ENCODE measurements around the gene OPN1LW.
"Not testable (repeated sequence)": the region's sequence is repeated elsewhere in the genome, so short reads cannot be mapped to it uniquely, and the experiment has no call there.

OPN1LW gene

DNA sequence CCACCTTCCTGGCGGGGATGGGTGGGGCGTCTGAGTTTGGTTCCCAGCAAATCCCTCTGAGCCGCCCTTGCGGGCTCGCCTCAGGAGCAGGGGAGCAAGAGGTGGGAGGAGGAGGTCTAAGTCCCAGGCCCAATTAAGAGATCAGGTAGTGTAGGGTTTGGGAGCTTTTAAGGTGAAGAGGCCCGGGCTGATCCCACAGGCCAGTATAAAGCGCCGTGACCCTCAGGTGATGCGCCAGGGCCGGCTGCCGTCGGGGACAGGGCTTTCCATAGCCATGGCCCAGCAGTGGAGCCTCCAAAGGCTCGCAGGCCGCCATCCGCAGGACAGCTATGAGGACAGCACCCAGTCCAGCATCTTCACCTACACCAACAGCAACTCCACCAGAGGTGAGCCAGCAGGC lies at the start of gene OPN1LW:
Gene OPN1LW (plus strand): TSS at position 234 of the 400 bp plus-strand sequence. CDS start 41 bp downstream, at position 275.
- not testable (repeated sequence) for DNase-seq

DNA sequence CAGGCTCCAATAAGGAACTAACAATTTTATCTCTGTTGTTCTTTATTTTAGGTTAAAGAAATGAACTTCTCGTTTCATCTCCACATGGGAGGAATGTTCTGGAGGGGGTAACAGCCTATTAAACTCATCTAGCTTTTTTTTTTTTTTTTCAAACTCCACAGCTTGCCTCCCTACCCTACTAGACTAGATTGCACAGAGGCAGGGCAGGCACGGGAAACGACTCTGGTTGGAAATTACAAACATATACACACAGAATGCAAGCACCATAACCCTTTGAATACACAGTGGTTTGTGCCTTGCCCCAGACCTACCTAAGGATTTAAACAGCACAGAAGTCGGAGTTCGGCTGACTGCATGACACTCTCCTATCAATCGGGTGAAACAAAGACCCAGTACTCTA lies 49.2 kb upstream of the OPN1LW start:
- no peak for DNase-seq

DNA sequence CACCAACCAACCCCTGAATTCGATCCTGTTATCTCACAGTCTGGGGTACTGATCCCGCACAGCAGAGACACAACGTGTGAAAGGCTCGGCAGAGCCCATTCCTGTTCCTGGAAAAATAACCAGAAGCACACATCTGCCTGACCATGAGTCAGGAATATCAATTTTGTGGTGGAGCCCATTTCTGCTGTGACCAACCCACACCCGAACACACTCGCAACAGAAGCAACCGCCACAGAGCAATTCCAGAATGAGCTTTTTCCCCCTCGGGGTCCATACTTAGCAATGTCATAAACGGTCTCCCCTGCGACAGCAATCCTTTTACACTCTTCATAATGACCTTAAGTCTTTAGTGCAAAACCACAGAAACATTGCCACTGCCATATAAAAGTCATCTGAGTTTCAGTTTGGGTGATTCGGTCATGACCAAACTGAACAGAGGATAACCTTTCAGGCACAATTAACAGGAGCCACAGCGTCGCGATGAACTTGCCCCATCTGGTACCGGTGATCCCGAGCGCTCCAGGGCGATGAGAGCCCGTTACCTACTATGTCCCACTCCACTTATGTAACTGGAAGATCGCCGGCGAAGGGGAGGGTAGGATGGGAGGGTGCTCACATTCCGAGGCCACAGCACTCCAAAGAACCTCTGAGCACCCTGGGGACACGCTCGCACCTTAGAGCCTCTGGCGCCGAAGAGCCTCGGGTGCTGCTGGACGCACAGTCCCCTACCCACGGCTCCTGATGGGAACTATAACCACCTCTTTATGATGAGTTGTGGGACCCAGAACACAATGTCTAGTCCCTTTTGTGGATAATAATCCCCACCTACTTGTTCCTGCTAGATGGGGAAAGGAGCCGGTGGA lies 47.7 kb upstream of the OPN1LW start:
- DNase-seq, result peak; percentile 5

DNA sequence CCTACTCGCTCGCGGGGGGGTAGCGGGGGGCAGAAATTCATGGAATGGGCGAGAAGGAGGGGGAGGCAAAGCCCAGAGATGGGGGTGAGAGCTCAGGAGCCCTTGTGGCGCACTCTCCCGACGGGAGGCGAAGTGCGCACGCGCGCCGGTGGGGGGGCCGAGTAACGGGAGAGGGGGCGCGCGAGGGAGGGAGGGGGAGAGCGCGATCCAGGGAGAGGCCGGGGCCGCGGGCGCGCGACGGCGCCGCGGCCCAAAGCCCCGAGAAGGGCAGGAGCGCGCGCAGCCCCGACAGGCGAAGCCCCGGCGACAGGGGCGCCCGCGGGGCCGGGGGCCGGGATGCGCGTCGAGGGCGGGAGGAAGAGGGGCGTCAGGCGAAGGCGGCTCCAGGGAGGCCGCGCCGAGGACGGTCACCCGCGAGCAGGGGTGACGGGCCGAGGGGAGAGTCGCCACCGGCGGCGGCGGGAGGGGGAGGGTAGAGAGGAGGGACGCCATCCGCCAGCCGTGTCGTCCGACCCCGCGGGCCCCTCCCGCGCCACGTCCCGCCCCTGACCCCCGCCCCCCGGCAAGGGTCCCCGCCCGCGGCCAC lies 46.9 kb upstream of the OPN1LW start:
- DNase-seq, result peak; percentile 57

DNA sequence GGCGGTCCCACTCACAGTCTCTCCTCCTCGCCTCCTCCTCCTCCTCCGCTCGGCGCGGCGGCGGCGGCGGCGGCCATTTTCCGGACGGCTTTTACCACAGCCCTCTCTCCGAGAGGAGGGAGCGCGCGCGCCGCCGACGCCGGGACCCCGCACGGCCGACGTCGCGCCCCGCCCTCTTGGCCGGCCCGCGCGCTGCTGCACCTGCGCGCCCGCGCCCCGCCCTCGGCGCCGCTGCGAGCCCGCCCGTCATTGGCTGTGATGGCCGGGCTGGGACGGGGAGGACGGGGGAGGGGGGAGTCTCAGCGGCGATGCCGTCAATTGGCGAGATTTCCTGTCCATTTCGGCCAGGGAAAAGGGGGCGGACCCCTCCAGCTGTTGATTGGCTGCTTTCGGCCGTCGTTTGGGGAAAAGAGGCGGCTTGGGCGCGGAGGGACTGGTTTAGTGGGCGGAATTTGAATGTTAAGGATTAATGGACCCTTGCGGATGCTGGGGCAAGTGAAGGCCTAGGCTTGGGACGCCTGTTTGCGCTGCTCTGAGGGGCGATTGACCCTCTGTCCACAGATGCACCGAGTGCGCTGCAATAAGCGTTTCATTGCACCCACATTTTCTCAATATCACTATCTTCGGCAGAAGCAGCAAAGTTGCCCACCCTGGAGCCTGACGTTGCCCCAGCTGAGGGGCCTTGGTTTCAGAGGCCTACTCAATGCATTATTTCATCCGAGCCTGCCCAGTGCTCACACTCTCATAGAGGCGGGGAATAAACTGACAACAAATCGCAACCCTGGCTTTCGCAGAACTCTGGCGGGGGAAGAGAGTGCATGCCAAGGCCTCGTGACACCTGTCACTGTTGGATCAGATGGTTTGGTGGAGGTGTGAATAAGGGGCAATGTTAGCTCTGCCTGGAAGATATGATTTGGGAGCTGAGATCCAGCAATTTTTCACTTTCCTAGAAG lies 46.2 kb upstream of the OPN1LW start, which contains the start of gene MECP2:
Gene MECP2 (minus strand): TSS at position 129 of the 953 bp plus-strand sequence.
- DNase-seq, result peak; percentile 90

DNA sequence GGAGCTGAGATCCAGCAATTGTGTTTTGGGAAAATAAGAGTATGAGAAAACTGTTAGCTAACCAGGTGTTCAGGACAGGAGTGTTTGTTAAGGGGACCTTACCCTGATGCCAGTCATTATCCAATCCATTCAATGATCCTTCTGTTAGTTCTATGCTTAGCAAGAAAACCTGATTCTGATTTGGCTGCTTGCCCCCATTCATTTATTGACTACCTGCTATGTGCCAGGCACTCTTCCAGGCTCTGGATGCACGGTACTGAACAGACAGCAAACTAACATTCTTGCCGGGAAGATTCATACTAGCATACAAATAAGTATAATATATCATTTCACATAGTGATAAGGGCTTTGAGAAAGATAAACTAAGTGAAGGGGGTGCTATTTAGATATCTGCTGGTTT lies 45.5 kb upstream of the OPN1LW start:
- DNase-seq, result no peak

DNA sequence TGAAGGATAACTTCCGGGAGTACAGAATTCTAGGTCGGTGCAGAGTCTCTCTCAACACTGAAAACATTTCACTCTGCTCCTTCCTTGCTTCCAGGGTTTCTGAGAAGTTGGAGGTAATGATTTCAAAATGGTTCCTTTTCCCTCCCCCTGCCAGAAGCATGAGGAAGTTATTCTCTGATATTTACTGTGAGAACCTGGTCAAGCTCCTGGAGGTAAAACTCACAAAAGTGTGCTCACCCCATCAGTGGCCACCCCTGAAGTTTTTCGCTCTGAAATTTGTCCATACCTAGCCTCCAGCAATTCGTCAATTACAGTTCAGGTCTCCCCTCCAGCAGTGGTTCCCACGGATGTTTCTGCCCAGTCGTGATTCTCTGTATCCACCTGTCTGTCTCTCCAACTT lies 30.3 kb upstream of the OPN1LW start:
- DNase-seq, result no peak

DNA sequence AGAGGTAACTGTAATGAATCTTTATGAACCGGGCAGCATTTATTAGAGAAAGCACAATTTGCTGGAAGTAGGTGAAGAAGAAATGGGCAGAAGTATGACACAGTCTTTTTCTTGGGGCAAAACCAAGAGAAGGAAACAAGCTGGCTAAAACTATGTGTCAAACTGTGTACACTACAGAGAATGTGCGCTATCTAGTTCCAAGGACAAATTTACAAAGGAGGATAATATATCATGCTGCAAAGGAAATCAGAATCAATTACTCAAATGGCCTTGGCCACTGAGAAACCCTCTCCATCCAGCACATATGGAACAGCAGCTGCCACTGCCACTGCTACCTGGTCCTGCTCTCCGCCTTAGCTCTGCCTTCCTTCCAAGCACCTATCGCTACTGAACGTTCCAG lies 29.4 kb upstream of the OPN1LW start:
- no peak for DNase-seq

DNA sequence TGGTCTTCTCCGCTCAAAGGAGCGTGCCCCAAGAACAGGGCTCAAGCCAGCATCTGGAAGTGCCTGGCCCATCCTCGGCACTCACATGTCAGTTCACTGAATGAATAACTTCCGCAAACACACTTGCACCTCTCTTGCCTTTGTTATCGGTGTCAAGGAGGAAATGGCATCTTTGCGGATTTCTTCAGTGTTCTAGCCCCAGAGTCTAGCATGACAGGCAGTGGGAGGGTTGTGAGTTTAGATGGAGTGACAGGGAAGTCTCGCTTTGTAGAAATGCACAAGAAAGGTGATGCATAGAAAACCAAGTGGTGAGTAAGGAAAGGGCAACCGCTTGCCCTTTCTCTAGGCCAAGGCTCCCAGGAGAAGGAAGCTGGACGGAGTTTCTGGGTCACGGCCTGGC lies 29.0 kb upstream of the OPN1LW start:
- no peak for DNase-seq

DNA sequence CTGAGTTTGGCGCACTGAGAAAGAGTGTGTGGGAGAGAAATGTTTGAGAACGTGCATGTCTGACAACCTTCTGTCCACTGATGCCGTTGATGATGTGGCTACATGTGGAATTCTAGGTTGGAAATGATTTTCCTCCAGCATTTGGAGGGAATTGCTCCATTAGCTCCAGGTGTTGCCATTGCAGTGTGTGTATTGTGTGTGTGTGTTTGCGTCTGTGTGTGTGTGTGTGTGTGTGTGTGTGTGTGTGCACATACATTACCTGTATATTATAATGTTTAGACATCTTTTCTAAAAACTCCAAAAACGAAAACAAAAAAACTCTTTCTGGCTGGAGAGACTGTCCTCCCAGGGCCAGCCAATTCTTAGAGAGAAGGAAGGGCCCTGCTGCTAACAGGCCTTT lies 28.3 kb upstream of the OPN1LW start:
- DNase-seq, result no peak

DNA sequence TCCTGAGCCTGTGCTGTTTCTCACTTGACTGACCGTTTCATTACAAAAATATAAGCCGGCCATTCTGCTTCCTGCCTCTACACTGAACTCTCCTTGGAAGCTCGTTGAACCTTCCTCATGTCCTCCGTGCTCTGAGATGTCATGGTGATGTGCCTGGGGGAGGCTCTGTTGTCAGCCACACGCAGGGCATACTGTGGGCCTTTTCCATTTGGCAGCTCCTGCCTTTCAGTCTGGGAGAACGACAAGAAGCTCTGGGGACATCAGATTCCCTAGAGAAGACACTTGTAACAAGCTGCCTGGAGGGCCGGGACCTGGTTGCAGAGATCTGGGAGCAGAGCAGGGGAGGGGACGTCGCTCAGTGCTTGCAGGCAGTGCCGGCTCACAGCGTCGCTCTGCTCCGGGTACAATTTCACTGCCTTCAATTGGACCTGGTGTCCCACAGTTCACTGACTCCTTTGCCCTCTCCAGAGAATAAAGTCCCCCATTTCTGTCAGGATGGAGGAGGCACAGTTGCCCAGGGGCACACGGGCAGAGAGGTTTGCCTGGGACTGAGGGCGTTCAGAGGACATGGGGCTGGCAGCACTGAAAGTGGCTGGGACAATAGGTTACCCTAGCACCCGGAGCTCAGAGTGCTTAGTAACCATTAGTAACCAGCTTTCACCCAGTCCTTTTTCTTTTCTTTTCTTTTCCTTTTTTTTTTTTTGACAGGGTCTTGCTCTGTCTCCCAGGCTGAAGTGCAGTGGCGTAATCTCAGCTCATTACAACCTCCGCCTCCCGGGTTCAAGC lies 27.4 kb upstream of the OPN1LW start:
- DNase-seq, result no peak

DNA sequence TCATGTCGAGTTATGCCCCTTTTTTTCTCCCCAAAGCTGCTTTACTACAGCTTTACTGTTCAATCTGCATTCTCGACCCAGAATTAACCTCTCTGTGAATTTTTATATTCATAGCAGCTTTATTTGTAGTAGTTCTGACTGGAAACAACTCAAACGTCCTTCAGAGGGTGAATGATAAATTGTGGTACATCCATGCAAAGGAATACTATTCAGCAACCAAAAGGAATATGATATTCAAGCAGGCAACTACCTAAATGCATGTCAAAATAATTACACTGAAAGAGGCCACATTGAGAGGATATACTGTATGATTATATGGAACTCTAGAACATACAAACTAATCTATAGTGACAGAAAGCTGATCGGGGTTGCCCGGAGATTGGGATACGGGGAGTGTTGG lies 26.5 kb upstream of the OPN1LW start:
- no peak for DNase-seq

DNA sequence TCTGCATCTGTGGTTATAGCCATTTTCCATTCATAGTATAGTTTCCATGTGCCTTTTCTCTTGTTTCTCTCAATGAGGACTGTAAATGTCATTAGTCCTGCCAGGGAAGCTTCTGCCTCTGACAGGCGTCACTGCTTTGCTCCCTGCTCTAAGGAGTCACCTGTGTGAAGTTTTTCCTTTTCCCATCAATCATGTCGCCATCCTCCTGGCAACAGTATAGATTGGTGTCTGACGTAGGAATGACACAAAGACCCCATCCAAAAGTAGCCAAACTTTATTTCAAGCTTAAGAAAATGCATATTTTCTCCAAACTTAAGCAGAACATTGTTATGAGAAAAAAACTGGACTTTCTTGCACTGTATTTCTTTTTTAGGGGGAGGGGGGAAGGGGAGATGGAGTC lies 23.5 kb upstream of the OPN1LW start:
- no peak for DNase-seq

DNA sequence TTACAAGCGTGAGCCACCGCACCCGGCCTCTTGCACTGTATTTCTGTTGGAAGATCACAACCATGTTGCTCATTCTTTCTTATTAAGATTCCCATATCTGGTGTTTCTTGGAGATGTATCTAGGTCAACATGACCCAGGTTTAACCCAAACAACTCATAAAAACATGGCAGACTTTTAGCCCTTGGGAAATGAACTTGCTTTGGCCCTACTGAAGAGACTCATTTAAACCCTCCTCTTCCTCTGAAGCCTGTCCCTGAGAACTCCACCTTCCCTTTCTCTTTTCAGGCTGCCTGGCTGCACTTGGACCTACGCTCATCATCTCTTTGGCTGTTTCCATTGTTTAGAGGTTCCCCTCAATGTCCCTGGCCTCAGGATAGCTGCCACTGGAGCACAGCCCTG lies 22.8 kb upstream of the OPN1LW start:
- DNase-seq, result no peak

DNA sequence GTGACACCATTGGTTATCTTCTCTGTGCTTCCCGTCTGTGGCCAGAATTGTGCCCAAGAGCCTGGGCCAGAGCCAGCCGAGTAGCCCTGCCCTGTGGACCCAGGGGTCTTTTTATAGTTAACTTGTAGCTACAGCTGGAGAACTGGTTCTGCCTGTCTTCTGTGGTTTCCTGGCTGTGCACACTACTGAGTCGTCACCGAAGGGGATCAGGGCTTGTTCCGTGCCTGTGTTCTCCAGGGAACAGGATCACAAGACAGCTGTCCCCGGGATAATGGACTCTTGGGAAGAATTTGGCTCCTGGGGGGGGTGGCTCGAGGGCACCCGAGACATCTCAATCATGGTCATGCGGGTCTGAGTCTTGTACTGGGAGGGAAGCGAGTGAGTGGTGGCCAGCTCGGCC lies 22.1 kb upstream of the OPN1LW start:
- DNase-seq, result no peak

DNA sequence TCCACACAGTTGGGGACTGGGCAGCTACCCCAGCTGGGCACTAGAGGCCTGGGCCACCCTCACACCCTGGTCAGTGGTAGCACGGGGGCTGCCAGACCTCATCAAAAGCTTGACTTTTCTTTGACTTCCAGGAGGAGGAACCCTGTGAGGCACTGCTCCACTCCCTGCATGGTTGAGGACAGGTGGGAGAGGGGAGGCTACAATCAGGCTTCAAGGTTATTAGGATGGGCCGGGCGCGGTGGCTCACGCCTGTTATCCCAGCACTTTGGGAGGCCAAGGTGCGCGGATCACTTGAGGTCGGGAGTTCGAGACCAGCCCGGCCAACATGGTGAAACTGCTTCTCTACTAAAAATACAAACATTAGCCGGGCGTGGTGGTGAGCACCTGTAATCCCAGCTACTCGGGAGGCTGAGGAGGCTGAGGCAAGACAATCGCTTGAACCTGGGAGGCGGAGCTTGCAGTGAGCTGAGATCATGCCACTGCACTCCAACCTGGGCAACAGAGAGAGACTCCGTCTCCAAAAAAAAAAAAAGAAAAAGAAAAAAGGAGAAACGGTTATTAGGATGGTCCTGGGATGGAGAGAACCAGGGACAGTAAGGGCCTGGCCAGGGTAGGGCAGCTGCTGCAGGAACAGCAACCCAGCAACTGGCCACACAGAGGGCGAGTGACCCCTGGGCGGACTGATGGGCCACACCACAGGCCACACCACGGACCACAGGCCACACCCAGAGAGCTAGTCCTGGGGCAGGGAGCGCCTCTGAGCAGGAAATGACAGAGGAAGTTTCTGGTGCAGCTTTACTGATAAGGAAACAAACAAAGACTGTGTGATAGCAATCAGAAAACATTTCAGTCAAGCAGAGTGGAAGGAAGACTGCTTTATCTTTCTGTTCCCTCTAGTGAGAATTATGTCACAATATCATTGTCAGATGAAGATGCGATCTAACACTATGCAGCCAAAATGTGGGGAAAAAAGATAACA lies 20.5 kb upstream of the OPN1LW start:
- DNase-seq, result peak; percentile 17

DNA sequence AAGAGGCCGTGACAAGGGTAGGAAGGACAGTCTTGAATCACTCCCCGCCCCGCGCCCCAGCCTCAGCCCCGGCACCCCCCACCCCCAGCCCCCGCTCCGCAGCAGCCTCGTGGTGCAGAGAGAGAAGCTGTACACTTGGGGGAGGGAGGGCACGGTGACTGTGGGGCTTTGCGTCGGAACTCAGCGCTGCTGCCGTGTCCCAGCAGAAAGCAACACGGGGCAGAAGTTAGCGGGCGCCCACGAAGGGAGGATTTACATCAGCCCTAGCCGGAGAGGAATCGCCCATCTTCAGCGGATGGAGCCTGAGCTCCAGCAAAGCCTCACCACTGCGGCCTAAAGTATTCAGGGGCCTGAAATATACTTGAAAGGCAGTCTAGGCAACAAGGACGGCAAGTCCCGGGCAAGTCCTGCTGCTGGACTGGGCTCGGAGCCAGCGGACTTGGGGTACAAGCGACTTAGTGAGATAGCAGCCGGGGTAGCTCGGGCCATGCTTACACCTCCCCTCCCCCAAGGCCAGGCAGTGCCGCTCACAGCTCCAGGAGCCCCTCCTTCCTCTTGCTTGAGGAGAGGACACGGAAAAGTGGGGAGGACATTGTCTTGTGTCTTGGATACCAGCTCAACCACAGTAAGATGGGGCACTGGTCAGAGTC lies 18.5 kb upstream of the OPN1LW start:
- DNase-seq, result no peak

DNA sequence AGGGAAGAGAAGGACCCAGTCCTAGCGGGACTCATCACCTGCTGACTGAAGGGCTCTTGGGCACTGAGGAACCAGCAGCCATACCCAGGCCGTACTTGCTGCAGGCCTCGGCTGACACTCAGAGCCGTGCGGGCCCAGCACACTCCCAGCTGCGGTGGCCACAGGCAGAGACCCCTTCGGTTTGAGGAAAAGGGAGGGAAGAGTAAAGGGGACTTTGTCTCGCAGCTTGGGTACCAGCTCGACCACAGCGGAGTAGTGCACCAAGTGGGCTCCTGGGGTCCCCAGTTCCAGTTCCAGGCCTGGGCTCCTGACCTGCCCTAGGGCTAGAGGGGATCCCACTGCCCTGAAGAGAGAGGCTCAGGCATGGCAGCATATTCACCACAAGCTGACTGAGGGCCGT lies 17.9 kb upstream of the OPN1LW start:
- DNase-seq, result no peak

DNA sequence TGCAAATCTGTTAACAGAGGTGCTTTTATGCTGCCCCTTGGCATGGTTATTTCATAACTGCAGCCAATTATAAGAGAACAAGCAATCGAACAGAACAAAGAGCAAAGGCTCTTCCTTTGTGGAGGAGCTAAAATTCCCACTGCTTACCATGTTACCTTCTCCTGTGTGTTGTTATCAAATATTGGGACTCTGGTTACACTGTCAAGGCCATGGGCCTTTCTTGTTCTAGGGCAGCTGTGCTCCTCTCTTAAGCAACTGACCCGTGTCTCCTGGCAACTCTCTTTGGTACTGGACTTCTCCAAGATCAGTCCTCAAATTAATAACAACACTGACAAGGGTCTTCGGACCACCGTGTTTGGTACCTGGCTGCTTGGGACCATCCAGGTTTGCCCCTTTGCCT lies 12.1 kb upstream of the OPN1LW start:
- DNase-seq, result no peak

DNA sequence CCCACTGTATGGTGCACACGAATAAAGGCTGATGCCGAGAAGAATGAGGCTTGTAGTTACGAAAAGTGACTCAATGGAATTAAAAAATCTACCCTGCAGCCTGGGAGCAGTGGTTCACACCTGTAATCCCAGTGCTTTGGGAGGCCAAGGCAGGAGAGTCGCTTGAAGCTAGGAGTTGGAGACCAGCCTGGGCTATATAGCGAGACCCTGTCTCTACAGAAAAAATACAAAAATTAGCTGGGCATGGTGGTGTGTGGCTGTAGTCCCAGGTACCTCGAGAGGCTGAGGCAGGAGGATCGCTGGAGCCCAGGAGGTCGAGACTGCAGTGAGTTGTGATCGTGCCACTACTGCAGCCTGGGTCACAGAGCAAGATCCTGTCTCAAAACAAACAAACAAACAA lies 11.7 kb upstream of the OPN1LW start:
- DNase-seq, result no peak

Measured in stimulated activated CD4-positive, alpha-beta T cell treated with anti-CD3 and anti-CD28 coated beads, Interleukin-1b, Interleukin-23, amount 100 ng/mL, for 48 hours (primary cell).